Chondrocyte (in vitro differentiated cells): ENCODE data around the gene NRXN2. TPM values are rescaled to one million over a fixed set of nuclear protein-coding genes. Genes with fewer than 3 reads are reported as not detected.
"Not testable (repeated sequence)": the region's sequence is repeated elsewhere in the genome, so short reads cannot be mapped to it uniquely, and the experiment has no call there.

ENCODE experiments used
- DNase-seq: peaks from one replicate; pipeline ENCODE4 v3.0.0; 2021; ENCODE audit warnings: mixed read lengths, low spot score
- H3K27ac Mint-ChIP-seq: one replicate; pipeline ENCODE4 v1.8.0; 2021; ENCODE audit warnings: mild to moderate bottlenecking, moderate library complexity, mixed read lengths; ENCODE audit not compliant: unreplicated experiment
- H3K27me3 Mint-ChIP-seq: 2 replicates; pipeline ENCODE4 v1.8.0; 2021; ENCODE audit warnings: low read depth, mixed read lengths
- H3K36me3 Mint-ChIP-seq: 2 replicates; pipeline ENCODE4 v1.8.0; 2021; ENCODE audit warnings: low read depth, mixed read lengths
- H3K4me1 Mint-ChIP-seq: 2 replicates; pipeline ENCODE4 v1.8.0; 2021; ENCODE audit warnings: low read depth, mild to moderate bottlenecking, mixed read lengths
- H3K4me3 Mint-ChIP-seq: one replicate; pipeline ENCODE4 v1.8.0; 2021; ENCODE audit warnings: mild to moderate bottlenecking, moderate library complexity, mixed read lengths; ENCODE audit not compliant: unreplicated experiment
- H3K9me3 Mint-ChIP-seq: 2 replicates; pipeline ENCODE4 v1.8.0; 2021; ENCODE audit warnings: low read depth, mixed read lengths
- total RNA-seq: library from RNA; stranded (reverse); gene quantifications from 3 replicates; pipeline ENCODE4 v1.2.1, GENCODE V29; 2021
- TF ChIP-seq, protein P1 (sequence below): fragments of 200-600 bp; sonication (generic); IDR thresholded peaks from 2 replicates; pipeline ENCODE4 v1.5.0; 2021; ENCODE audit warnings: antibody characterized with exemption, mild to moderate bottlenecking, moderate library complexity

NRXN2 gene
- total RNA-seq, 1 donor from 2014 or later = 1.8 TPM

DNA sequence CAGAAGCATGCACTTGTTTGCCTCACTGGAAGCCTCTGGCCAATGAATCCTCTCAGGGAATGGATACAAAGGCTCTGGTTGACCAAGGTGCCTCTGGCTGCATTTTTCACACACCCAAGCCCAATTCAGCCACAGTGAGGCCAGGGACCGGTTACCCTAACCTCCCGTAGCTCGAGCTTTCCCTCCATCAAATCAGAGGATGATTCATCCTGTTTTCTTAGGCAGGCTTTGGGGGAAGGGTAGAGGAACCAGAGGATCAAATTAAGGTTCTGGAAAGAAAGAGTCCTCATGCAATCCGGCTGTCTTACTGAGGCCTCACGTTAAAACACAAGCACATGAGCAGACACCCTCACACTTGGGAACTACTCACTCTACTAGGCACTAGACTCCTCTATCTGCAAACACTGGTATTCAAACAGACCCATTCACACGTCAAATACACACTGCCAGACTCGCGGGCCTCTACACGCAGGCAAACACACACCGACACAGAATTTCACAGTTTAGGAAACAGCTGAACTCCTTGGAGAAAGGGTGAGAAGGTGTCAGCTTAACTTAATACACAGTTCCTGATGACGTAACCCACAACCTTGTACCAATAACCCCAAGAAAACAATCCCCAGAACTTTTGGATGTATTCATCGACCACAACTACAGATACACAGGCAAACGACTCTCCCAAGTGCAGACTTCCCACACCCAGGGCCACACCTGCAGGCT is 12.4 kb downstream of the NRXN2 start:
- H3K9me3 Mint-ChIP-seq = no peaks in the 10 kb centered on the region
- H3K4me3 Mint-ChIP-seq = no peak overlapping the region
- DNase-seq = no peak
- TF ChIP-seq, protein P1, sequence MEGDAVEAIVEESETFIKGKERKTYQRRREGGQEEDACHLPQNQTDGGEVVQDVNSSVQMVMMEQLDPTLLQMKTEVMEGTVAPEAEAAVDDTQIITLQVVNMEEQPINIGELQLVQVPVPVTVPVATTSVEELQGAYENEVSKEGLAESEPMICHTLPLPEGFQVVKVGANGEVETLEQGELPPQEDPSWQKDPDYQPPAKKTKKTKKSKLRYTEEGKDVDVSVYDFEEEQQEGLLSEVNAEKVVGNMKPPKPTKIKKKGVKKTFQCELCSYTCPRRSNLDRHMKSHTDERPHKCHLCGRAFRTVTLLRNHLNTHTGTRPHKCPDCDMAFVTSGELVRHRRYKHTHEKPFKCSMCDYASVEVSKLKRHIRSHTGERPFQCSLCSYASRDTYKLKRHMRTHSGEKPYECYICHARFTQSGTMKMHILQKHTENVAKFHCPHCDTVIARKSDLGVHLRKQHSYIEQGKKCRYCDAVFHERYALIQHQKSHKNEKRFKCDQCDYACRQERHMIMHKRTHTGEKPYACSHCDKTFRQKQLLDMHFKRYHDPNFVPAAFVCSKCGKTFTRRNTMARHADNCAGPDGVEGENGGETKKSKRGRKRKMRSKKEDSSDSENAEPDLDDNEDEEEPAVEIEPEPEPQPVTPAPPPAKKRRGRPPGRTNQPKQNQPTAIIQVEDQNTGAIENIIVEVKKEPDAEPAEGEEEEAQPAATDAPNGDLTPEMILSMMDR = no peak
- H3K27ac Mint-ChIP-seq = no peak overlapping the region
- H3K36me3 Mint-ChIP-seq = no peaks in the 10 kb centered on the region
- peaks cover 11% of the 10 kb centered on the region for H3K4me1 Mint-ChIP-seq
- H3K27me3 Mint-ChIP-seq = peaks cover 41% of the 10 kb centered on the region

DNA sequence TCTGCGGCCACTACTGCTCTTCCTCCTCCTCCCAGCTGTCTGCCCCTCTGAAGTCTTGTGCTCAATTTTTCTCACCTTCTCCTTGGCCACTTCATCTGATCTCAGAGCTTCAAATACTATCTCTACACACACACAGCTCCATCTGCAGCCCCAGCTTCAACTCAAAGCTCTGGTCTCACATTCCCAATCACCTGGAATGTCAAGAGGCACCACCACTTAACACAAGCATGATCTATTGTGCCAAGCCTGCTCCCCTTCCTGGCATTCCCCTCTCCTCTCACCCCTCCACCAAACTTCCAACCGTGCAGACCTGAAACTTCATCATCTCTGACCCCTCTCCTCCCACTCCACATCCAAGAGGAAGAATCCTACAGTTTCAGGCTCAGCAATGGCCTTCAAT is 17.5 kb downstream of the NRXN2 start:
- Mint-ChIP-seq H3K9me3 (no peaks in the 10 kb centered on the region), H3K4me1 (peaks cover 5% of the 10 kb centered on the region), H3K27me3 (peaks cover 44% of the 10 kb centered on the region), H3K27ac (no peak overlapping the region), H3K36me3 (peaks cover 2% of the 10 kb centered on the region), H3K4me3 (no peak overlapping the region)
- TF ChIP-seq, protein P1 = no peak
- DNase-seq = no peak

DNA sequence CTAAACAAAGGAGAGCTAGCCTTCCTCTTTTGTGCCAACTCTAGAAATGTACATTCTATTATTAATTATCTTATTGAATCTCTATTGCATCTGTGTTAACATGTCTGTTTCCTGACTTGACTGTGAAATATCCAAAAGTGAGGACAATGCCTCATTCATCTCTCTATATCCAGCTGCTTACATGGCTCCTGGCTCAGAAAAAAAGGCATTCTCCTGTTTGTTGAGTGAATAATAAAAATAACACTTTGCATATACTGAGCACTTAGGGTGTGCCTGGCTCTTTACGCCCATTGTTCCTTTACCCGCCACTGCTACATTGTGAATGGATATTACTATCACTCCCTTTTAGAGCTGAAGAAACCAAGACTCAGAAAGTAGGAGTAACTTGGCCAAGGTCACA is 19.9 kb downstream of the NRXN2 start:
- DNase-seq = no peak
- Mint-ChIP-seq H3K4me3 (no peak overlapping the region), H3K27me3 (peaks cover 50% of the 10 kb centered on the region), H3K27ac (no peak overlapping the region), H3K4me1 (no peaks in the 10 kb centered on the region), H3K9me3 (no peaks in the 10 kb centered on the region), H3K36me3 (peaks cover 2% of the 10 kb centered on the region)
- TF ChIP-seq, protein P1 = no peak

DNA sequence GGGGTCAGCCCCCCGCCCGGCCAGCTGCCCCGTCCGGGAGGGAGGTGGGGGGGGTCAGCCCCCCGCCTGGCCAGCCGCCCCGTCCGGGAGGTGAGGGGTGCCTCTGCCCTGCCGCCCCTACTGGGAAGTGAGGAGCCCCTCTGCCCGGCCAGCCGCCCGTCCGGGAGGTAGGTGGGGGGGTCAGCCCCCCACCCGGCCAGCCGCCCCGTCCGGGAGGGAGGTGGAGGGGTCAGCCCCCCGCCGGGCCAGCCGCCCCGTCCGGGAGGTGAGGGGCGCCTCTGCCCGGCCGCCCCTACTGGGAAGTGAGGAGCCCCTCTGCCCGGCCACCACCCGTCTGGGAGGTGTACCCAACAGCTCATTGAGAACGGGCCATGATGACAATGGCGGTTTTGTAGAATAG is 21.0 kb downstream of the NRXN2 start:
- H3K36me3 Mint-ChIP-seq, H3K4me1 Mint-ChIP-seq, DNase-seq, H3K9me3 Mint-ChIP-seq, H3K4me3 Mint-ChIP-seq, H3K27ac Mint-ChIP-seq: not testable (repeated sequence)
- H3K27me3 Mint-ChIP-seq = peaks cover 53% of the 10 kb centered on the region

DNA sequence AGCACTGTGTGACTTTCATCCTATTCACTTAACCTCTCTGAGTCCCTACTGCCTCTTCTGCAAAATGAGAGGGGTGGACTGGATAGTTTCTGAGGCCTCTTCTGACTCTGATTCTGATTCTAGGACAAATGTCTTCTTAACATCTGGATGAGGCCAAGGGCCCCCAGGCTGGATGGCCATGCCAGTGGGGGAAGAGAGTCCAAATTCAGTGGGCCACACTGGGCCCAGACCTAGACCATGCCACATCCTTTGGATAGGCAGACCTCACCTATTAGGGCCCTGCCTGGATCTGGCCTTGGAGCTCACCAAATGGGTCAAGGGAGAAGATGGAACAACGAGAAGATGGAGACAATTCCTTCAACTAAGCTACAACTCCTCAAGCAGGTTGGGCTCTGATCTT is 24.6 kb downstream of the NRXN2 start:
- peak; percentile 46 for DNase-seq
- no peaks in the 10 kb centered on the region for H3K36me3 Mint-ChIP-seq
- H3K9me3 Mint-ChIP-seq = no peaks in the 10 kb centered on the region
- H3K27ac Mint-ChIP-seq = no peak overlapping the region
- TF ChIP-seq, protein P1 = no peak
- H3K27me3 Mint-ChIP-seq = peaks cover 57% of the 10 kb centered on the region
- no peak overlapping the region for H3K4me3 Mint-ChIP-seq
- H3K4me1 Mint-ChIP-seq = no peaks in the 10 kb centered on the region
